ENCODE data around the gene MAP2K7.
"Not testable (repeated sequence)": the region's sequence is repeated elsewhere in the genome, so short reads cannot be mapped to it uniquely, and the experiment has no call there.

MAP2K7 gene

DNA sequence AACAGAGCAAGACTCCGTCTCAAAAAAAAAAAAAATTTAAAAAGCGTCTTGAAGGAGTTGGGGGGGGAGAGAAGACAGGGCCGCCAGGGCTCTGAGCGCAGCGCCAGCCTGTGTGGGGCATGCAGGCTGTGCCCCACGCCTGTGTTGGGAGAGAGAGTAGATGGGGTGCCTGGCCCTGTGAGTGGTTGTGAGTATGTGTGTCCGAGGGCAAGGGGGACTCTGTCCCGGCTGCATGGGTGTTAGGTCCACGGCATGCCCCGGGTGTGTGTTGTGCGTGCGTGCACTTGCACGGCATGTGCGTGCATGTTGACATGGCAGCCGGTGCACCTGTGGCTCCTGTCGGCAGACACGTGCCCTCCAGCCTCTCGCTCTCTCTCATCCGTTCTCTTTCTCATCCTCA, 3.4 kb downstream of the MAP2K7 start:
- no peak for DNase-seq (ENCODE audit: low read depth in 2 of 2)

DNA sequence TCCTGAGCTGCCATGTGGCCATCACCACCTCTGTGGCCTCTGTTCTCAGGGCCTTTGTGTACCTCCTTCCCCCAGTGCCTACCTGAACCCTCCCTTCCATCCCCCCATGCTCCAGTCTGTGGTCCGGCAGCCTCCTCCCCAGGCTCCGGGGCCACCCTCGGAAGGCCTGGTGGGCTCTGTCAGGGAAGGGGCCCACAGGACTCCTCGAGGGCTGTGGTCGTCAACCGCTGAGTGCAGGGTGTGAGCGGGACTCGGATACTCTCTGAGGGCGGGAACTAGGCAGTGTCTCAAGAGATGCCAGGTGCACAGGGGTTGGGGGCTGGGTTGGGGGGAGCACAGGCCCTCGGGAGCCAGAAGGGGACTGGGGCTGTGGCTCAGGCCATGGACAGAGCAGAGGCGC, 3.9 kb downstream of the MAP2K7 start:
- no peak for DNase-seq (ENCODE audit: low read depth in 2 of 2)

DNA sequence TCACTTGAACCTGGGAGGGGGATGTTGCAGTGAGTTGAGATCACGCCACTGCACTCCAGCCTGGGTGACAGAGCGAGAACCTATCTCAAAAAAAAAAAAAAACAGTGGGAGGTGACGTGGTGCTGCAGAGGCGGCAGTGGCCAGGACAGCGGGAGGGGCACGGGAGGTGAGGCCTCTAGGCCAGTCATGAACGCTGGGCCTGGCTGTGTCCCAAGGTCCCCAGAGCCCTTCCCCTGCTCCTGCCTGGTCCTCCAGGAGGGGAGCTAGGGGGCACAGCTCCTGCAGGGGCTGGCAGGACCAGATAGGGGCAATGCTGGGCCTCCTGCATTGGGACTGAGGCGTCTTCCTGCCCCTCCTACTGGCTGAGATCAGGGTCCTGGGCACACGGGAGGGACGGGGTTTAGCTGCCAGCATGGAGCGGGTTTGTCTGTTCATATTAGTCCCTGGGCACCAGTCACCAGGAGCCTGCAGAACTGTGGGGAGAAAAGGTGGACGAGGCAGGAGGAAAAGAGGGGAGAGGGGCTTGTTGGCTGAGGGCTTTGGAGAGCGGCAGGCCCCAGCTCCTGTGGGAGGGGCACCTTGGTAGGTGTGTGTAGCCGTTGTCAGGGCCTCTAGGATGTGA, 4.5 kb downstream of the MAP2K7 start:
- DNase-seq (ENCODE audit: low read depth in 2 of 2): no peak

DNA sequence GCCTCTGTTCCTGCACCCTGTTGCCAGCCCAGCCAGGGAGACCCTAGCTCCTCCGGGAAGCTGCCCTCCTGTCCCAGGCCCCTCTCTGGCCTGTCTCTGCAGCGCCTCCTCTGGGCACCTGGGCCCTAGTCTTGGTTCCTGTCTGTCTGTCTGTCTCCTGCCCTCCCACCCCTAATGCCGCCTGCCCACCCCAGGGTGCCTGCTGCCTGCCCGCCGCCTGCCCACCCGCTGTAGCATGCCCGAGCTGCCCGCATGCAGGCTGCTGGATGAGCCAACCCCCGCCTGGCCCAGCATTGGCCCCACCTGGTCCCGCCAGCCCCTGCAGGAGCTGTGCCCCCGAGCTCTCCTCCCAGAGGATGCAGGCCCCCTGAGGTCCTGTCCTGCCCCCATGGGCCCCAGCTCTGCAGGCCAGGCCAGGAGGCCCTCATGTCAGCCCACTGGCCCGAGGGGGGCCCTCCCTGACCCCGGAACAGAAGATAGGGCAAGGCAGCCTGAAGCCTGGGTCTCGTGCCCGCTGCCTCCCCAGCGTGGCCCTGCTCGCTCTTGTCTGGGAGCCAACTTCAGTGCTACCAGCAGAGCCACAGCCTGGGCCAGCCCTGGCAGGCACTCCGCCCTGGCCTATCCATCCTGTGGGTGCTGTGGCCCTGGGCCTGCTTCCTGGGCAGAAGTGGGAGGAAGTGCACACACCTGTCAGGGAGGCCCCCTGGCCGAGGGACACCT, 5.2 kb downstream of the MAP2K7 start:
- DNase-seq (ENCODE audit: low read depth in 2 of 2): no peak

DNA sequence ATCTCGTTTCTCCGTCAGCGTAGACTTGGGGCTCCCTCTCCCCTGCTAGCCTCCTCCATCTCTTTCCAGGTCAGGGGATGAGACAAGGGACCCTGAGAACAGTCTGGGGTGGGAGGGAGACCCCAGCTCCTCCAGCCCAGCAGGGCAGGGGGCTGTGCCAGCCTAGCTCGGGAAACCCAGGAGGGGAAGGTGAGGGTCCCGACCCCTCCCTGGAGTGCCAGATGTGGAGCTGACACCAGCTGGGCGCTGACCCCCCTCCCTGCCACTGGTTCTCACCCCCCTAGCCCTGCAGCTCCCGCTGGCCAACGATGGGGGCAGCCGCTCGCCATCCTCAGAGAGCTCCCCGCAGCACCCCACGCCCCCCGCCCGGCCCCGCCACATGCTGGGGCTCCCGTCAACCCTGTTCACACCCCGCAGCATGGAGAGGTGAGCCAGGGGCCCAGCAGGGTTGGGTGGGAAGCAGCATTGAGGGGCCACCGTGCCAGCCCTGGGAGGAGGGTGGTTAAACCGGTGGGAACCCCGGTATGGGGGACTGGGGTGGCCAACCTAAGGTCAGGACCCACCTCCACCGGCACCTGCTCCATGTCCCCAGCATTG, 5.9 kb downstream of the MAP2K7 start:
- no peak for DNase-seq (ENCODE audit: low read depth in 2 of 2)

DNA sequence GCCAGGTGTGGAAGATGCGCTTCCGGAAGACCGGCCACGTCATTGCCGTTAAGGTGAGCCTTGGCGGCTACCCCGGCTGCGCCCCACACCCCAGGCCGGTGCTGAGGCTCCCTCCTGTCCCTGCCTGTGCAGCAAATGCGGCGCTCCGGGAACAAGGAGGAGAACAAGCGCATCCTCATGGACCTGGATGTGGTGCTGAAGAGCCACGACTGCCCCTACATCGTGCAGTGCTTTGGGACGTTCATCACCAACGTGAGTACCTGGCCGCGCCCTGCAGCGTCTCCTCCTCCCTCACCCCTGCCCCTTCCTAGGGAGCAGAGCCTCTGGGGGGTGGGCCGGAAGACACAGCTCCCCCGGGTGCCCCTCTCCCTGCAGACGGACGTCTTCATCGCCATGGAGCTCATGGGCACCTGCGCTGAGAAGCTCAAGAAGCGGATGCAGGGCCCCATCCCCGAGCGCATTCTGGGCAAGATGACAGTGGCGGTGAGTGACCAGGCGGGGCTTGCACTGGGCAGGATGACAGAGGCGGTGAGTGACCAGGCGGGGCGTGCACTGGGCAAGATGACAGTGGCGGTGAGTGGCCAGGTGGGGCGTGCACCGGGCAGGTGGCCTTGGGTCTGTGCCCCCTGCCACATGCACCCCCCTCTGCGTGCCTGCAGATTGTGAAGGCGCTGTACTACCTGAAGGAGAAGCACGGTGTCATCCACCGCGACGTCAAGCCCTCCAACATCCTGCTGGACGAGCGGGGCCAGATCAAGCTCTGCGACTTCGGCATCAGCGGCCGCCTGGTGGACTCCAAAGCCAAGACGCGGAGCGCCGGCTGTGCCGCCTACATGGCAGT, 6.9 kb downstream of the MAP2K7 start:
- DNase-seq (ENCODE audit: low read depth in 2 of 2): no peak

DNA sequence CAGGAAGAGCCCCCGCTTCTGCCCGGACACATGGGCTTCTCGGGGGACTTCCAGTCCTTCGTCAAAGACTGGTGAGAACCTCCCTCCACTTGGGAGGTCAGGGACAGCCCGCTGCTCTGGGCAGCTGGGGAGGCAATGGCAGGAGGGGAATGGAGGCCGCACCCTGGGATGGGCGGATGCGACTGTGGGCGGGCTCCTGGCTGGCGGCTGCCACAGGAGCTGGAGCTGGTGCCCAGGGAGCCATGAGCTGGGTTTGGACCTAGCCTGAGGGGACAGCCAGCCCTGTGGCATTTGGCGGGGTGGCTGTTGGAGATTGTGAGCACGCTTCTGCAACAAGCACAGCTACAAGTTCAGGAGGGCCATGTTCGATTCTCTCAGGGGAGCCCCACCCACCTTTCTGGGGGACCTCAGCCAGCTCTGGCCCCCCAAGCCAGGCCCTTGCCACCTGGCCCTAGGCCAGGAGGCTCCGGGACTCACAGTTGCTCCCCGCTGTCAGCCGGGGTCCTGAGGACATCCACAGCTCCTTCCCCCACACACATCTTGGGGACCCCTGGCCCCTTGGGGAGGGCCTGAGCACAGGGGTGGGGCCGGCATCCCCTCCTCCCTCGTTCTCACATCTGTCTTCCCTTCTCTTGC, 7.9 kb downstream of the MAP2K7 start:
- no peak for DNase-seq (ENCODE audit: low read depth in 2 of 2)

DNA sequence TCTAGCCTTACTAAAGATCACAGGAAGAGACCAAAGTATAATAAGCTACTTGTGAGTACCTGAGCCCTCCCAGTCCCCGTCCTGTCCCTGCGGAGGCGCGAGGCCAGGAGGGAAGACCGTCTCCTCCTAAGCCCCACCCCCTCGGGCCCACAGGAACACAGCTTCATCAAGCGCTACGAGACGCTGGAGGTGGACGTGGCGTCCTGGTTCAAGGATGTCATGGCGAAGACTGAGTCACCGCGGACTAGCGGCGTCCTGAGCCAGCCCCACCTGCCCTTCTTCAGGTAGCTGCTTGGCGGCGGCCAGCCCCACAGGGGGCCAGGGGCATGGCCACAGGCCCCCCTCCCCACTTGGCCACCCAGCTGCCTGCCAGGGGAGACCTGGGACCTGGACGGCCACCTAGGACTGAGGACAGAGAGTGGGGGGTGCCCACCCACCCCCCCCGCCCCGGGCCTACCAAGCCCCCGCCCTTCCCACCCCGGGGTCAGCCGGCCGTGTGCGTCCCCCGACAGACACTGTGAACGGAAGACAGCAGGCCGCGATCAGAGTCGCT, 8.5 kb downstream of the MAP2K7 start:
- no peak for DNase-seq (ENCODE audit: low read depth in 2 of 2)

DNA sequence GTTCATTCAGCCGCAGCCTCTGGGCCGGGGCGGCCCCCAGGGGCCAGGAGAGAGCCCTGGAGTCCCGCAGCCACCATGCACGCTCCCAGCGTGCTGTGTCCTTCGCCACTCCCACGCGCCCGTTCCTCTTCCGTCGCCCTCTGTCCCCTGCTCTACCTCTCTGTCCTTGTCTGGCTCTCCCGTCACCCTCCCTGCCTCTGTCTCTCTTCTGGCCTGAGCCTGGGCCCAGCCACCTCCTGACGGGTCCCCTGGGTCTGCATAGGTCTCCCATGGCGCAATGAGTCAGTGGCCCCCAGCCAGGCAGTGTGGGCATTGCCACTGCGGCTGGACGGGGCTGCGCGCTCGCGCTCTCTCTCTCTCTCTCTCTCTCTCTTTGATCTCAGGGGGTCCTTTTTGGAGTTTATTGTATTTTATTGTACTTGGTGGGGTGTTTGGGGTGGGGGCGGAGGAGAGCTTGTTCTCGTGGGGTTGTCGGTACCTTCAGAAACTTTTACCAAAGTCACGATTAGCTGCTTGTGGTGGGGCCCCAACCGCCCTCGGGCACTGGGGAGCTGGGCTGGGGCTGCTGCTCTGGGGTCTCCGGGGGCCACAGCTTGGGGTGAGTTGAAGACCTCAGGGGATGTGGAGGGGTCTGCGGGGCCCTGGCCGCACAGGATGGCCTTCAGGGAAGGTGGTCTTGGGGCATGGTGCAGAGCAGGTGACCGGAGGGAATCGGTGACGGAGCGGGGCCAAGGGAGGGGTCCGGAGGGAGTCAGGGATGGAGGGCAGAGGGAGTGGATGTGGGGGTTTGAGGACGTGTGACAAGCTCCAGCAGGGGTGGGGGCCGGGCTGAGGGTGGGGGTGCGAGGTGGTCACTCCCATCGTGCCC, 9.3 kb downstream of the MAP2K7 start:
- DNase-seq (ENCODE audit: low read depth in 2 of 2): no peak

DNA sequence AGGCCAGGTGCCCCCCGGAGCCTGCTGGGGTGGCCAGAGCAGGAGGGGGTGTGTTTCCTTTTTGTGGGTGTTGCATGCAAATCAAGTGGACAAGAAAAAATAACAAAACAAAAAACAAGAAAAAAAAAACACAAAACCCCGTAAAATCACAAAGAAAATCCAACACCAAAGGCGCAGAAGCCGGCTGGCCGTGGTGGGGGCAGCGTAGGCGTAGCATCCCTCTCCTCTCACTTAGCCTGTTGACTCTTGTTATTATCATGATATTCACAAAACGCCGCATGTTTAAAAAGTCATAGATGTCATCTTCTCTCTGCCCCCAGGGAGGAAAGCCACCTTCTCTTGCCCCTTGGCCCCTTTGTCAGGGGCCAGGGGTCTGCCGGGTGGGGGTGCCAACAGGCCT, 10.0 kb downstream of the MAP2K7 start:
- no peak for DNase-seq (ENCODE audit: low read depth in 2 of 2)

DNA sequence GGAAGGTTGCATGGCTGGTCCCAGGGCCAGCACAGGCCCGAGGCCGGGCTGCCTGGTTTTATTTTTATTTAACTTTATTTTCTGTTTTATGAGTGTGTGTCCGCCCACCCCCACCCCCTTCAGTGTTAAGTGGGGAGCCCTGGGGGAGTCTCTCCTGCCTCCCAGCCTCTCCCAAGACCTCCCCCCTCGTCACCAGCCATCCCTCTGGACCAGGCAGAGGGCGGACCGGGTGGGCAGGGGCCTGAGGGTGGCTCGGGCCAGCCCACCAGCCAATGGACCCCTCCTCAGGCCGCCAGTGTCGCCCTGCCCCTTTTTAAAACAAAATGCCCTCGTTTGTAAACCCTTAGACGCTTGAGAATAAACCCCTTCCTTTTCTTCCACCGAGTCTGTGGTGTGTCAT, 10.4 kb downstream of the MAP2K7 start:
- DNase-seq (ENCODE audit: low read depth in 2 of 2): no peak

DNA sequence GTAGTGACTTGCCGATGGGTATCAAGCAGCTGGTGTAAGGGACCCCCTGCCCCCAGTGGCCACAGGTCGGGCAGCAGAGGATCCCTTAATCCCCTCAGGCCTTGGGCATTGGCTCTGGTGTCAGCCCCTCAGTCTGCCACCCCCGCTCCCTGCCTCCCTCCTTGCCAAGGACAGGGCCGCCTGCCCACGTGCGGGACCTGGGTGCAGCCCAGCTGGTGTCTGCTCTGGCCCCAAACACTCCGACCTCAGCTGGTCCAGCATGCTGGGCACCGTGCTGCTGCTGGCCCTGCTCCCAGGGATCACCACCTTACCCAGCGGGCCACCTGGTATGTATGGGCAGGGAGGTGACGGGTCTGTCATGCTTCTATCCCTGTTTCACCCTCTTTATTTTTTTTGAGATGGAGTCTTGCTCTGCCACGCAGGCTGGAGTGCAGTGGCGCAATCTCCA, 10.9 kb downstream of the MAP2K7 start, which contains the start of gene TGFBR3L:
Gene TGFBR3L (plus strand): TSS at position 233 of the 448 bp plus-strand sequence.
- no peak for DNase-seq (ENCODE audit: low read depth in 2 of 2)

DNA sequence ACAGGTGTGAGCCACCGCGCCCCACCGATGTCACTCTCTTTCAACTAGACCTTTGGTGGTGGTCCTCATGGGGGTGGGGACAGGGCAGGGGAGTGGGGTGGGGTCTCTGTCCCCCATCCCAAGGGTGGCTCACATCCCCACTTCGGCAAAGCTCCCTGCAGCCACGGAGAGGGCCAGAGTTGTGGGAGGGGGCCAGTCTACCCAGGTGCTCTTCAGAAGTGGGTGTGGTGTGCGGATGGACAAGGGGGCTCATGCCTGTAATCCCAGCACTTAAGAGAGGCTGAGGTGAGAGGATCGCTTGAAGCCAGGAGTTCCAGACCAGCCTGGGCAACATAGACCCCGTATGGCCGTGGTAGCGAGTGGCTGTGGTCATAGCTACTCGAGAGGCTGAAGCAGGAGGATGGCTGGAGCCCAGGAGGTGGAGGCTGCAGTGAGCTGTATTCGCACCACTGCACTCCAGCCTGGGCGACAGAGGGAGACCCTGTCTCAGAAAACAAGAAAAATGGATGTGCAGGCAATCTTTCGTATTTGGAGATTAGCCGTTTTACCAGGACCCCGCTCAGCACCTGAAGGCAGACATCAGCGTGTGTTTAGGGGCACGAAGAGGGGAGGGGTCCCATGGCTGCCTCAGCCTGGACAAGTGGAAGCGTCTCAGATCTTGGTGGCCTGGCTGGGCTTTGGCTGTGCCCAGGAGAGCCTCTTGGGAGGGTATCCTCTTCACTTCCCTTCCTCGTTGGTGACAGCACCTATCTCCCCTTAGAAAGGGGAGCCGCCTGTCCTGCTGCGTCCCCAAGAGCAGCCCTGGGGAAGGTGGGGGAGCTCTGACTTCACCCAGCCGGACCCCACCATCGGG, 11.8 kb downstream of the MAP2K7 start:
- no peak for DNase-seq (ENCODE audit: low read depth in 2 of 2)

DNA sequence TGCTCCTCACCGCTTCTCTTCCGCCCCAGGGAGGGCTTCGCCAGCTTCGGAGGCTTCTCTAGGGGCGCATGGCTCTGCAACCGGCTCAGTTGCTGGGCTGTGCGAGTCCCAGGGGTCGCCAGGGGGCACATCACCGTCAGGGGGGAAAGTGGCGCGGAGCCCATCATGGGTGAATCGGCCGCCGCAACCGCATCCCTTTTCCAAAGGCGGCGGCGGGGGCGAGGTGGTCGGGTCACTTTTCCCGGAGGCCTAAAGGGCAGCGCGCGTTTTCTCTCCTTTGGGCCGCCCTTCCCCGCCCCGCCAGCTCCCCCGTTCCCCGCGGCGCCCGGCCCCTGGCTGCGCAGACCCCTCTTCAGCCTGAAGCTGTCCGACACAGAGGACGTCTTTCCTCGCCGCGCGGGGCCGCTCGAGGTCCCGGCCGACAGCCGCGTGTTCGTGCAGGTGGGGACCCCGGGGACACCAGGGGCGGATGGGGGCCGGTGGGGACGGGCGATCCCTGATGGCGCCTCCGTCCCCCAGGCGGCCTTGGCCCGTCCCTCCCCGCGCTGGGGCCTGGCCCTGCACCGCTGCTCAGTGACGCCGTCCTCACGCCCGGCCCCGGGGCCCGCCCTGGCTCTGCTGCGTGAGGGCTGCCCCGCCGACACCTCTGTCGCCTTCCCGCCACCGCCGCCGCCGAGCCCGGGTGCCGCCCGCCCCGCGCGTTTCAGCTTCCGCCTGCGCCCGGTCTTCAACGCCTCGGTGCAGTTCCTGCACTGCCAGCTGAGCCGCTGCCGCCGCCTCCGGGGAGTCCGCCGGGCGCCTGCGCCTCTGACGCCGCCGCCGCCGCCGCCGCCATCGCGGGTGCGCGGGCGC, 12.7 kb downstream of the MAP2K7 start:
- DNase-seq (ENCODE audit: low read depth in 2 of 2): no peak

DNA sequence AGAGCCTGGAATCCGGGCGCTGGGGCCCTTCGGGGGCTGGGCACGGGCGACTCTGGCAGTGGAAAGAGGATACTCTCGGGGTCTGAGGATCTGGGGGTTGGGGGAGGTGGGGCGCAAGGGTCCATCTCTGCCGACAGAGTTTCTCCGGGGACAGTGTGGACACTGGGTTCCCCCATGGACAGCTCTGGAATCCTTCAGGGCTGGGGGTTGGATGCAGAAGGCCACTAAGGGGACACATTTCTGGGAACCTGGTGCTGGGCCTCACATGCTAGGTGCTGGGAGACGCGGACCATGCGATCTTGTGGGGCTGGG, 13.2 kb downstream of the MAP2K7 start:
- no peak for DNase-seq (ENCODE audit: low read depth in 2 of 2)

DNA sequence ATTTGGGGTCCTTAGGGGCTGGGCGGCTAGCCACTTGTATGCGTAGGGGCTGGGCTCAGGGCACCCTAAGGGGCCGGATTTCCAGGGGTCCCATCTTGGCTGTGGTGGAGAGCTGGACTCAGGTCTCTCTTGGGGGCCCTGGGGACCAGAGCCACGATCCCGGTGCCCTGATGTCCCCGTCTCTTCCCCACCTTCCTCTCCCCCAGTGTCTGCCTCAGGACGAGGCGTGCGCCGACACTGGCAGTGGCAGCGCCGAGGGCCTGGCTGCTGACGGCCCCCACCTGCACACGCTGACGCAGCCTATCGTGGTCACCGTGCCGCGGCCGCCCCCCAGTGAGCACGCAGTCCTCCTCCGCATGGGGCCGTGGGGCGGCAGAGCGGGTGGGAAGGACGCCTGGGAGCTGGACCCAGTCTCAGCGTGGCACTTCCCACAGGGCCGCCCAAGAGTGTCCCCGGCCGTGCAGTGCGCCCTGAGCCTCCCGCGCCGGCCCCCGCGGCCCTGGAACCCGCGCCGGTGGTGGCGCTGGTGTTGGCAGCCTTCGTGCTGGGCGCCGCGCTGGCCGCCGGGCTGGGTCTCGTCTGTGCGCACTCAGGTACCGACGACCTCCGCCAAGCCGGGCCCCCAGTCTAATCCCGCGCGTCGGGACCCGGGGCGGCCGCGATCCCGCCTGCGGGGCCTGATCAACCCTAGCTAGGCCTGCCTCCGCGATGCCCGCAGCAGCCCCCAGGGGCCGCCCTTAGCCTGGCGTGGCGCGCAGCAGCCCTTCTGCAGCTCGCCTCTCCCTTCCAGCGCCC, 13.8 kb downstream of the MAP2K7 start:
- DNase-seq (ENCODE audit: low read depth in 2 of 2): no peak

DNA sequence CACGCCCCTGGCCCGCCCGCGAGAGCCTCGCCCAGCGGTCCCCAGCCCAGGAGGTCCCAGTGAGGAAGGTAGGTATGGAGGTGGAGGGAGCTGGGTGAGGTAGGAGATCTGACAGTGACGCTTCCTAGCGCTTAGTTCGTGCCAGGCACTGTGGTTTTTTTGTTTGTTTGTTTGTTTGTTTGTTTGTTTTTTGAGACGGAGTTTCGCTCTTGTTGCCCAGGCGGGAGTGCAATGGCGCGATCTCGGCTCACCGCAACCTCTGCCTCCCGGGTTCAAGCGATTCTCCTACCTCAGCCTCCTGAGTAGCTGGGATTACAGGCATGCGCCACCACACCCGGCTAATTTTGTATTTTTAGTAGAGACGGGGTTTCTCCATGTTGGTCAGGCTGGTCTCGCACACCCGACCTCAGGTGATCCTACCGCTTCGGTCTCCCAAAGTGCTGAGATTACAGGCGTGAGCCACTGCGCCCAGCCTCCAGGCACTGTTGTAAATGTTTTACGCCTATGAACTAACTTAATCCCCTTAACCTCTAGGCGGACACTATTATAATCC, 14.5 kb downstream of the MAP2K7 start:
- not testable (repeated sequence) for DNase-seq (ENCODE audit: low read depth in 2 of 2)
